GM12878 (cell line): ENCODE results near the gene PDE8B. TPM values are rescaled to one million over a fixed set of nuclear protein-coding genes. Genes with fewer than 3 reads are reported as not detected.

Experiments
- ATAC-seq: fragments of 200-7000 bp; cut with Tn5 transposase; 3 replicates; pipeline ENCODE4 v1.9.1; 2020; ENCODE audit warnings: mild to moderate bottlenecking, moderate library complexity
- BruUV-seq: library from RNA; stranded (reverse); fragments of 400-500 nt; replicated peaks from 2 replicates; lab custom pipeline; 2021; lab: Mats Ljungman, UMichigan
- CTCF ChIA-PET: fragments of 300-600 bp; sonication (Branson Sonifier 250); formaldehyde crosslinking; extraction: SDS; loops from one replicate; lab custom pipeline; 2021; ENCODE audit warnings: inconsistent platforms; lab: Yijun Ruan, JAX
- POLR2A ChIA-PET: fragments of 350-600 bp; formaldehyde crosslinking; extraction: SDS; loops from one replicate; lab custom pipeline; 2021; ENCODE audit warnings: inconsistent platforms; lab: Charles Lee
- RAD21 ChIA-PET: fragments of 300-600 bp; sonication (Branson Sonifier 250); formaldehyde crosslinking; loops from one replicate; lab custom pipeline; 2023; ENCODE audit warnings: antibody characterized with exemption; ENCODE audit not compliant: unreplicated experiment; lab: Charles Lee
- SMC1A ChIA-PET: fragments of 300-600 bp; sonication (Branson Sonifier 250); formaldehyde crosslinking; loops from one replicate; lab custom pipeline; 2023; ENCODE audit not compliant: unreplicated experiment, uncharacterized antibody; lab: Charles Lee
- DNase-seq: peaks from one replicate; pipeline ENCODE4 v3.0.0-alpha.2; 2011; ENCODE audit warnings: low read depth, low spot score
- FAIRE-seq: peaks from 3 replicates; lab custom pipeline; 2011; peaks lifted over from hg19 to GRCh38; lab: Jason Lieb, UNC
- H2AFZ ChIP-seq: 2 replicates; pipeline ENCODE4 v1.6.0; 2011; ENCODE audit warnings: low read depth, low read length, control low read depth; ENCODE audit not compliant: control insufficient read depth
- H3K27ac ChIP-seq: 2 replicates; pipeline ENCODE4 v1.5.1; 2011; ENCODE audit warnings: control low read depth; ENCODE audit not compliant: control insufficient read depth, insufficient read depth
- H3K27me3 ChIP-seq, 2 experiments: replicated peaks in 1 of 2; 2 replicates each; pipeline versions ENCODE4 v1.6.0 to v1.6.1; 2011; ENCODE audit warnings: low read length in 1 of 2; ENCODE audit not compliant: control insufficient read depth in 2 of 2, insufficient read depth in 2 of 2
- H3K36me3 ChIP-seq, 2 experiments: 2 replicates each; pipeline ENCODE4 v1.5.1; 2011; ENCODE audit warnings: low read length in 1 of 2; ENCODE audit not compliant: control insufficient read depth in 2 of 2, insufficient read depth in 2 of 2
- H3K4me1 ChIP-seq: 2 replicates; pipeline ENCODE4 v1.6.1; 2011; ENCODE audit warnings: mild to moderate bottlenecking, low read length, moderate library complexity, mixed read lengths; ENCODE audit not compliant: control insufficient read depth, insufficient read depth
- H3K4me2 ChIP-seq: 2 replicates; pipeline ENCODE4 v1.6.0; 2011; ENCODE audit warnings: control low read depth; ENCODE audit not compliant: control insufficient read depth, insufficient read depth
- H3K4me3 ChIP-seq: fragments of 200-600 bp; sonication (generic); 2 replicates; pipeline ENCODE4 v1.5.1; 2016
- H3K79me2 ChIP-seq: 2 replicates; pipeline ENCODE4 v1.6.0; 2011; ENCODE audit warnings: low read length; ENCODE audit not compliant: control insufficient read depth, insufficient read depth
- H3K9ac ChIP-seq: 2 replicates; pipeline ENCODE4 v1.8.0; 2011; ENCODE audit warnings: low read length, control low read depth, mixed read lengths; ENCODE audit not compliant: control insufficient read depth, insufficient read depth
- H3K9me3 ChIP-seq: replicated peaks from 3 replicates; pipeline ENCODE4 v1.5.1; 2011; ENCODE audit warnings: mild to moderate bottlenecking, low read length; ENCODE audit not compliant: control insufficient read depth, insufficient read depth
- H4K20me1 ChIP-seq: 2 replicates; pipeline ENCODE4 v1.6.0; 2011; ENCODE audit not compliant: control insufficient read depth, insufficient read depth
- BCLAF1 ChIP-seq: fragments of 450-650 bp; IDR thresholded peaks from 2 replicates; pipeline ENCODE4 v1.6.1; 2017; ENCODE audit warnings: antibody characterized with exemption, mild to moderate bottlenecking, moderate library complexity
- BRCA1 ChIP-seq: IDR thresholded peaks from 2 replicates; pipeline ENCODE4 v1.6.1; 2011; ENCODE audit warnings: low read depth, low read length, improper control_type of control experiment
- CBX5 ChIP-seq: sonication (generic); IDR thresholded peaks from 2 replicates; pipeline ENCODE4 v1.6.1; 2016; ENCODE audit warnings: low read depth, moderate library complexity, mild to moderate bottlenecking, inconsistent platforms
- IRF3 ChIP-seq: fragments of 450-650 bp; IDR thresholded peaks from 2 replicates; pipeline ENCODE4 v1.6.1; 2014; ENCODE audit warnings: mild to moderate bottlenecking
- RFX5 ChIP-seq: IDR thresholded peaks from 2 replicates; pipeline ENCODE4 v1.6.1; 2011; ENCODE audit warnings: low read depth, low read length, improper control_type of control experiment
- WGBS: methylation state at CpG from one replicate; pipeline ENCODE4 v1.1.6; 2016; ENCODE audit warnings: low lambda C conversion rate; ENCODE audit not compliant: insufficient replicate concordance, insufficient coverage; ENCODE audit errors: missing lambda C conversion rate; 5-methylcytosine and 5-hydroxymethylcytosine counted together
- in situ Hi-C: fragments of 300-500 bp; cut with MboI; formaldehyde crosslinking; loops from 9 replicates; pipeline ENCODE4 v1.14.3; 2018; ENCODE audit warnings: mixed read lengths
- intact Hi-C: fragments of 100-400 bp; cut with micrococcal nuclease; formaldehyde crosslinking; loops from one replicate; pipeline ENCODE4 v1.14.2; 2022; ENCODE audit not compliant: unreplicated experiment
- polyA plus RNA-seq, 11 experiments: library from polyadenylated mRNA; depleted of rRNA in 4 of 11; unstranded in 6 of 11; stranded (reverse) in 5 of 11; fragments of >200 nt; fragmentation: Nextera tagmentation in 4 of 11; fragmentation: Illumina TruSeq in 1 of 11; extraction: Ambion mirVana in 4 of 11; extraction: Trizol in 1 of 11; gene quantifications; 1 replicate in 1 of 11; 2 replicates in 10 of 11; pipeline versions ENCODE4 v1.2.1 to v1.2.3, GENCODE V29; 2011 to 2016; ENCODE audit warnings: inconsistent platforms in 2 of 11, missing spikeins in 2 of 11, low read depth in 1 of 11
- total RNA-seq, 4 experiments: library from RNA; depleted of rRNA in 3 of 4; stranded (reverse); fragments of >200 nt in 3 of 4; fragmentation: Illumina TruSeq in 1 of 4; extraction: Trizol in 1 of 4; gene quantifications; 2 replicates each; pipeline versions ENCODE4 v1.2.1 to v1.2.3, GENCODE V29; 2013 to 2021
- TF ChIP-seq, protein P1 (sequence below): IDR thresholded peaks from 2 replicates; pipeline ENCODE4 v1.6.1; 2011; ENCODE audit warnings: mild to moderate bottlenecking, low read depth, low read length, moderate library complexity; ENCODE audit not compliant: insufficient replicate concordance

Gene PDE8B
- total and polyA plus RNA-seq, 10 of the 15 experiments (the other 5 are each of a cell fraction or from before 2014, with no cell fraction given) = 0.03 to 0.44 (median 0.20) TPM; not detected in 3

DNA sequence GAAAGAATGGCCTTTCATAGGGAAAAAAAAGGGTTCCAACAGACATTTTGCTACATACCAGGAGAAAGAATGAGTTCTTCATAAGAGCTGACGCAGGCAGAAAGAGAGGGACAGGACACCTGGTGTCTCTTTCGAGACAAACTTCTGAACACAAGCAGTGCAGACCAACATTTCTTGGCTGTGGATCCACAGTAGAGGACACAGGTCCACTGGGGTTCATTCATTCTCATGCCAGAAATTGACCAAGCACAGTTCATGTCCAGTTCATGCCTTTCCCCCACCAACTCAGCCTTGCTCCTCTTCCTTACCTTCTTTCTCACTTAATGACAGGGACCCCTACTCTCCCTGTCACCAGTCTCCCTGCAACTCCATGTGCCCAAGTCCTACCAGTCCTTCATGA lies 144.0 kb downstream of the PDE8B start:
- intact Hi-C loops = no loop called here
- ChIA-PET CTCF (interaction anchor here (1.6 kb wide), 1 partner anchor 10 kb away, joined by 3 read pairs; no protein-coding TSS in a partner anchor), POLR2A (no interaction called here), RAD21 (no interaction called here), SMC1A (interaction anchor here (1.5 kb wide), 1 partner anchor 9 kb away, joined by 3 read pairs; no protein-coding TSS in a partner anchor)
- H3K27me3 ChIP-seq = no peaks in the 10 kb centered on the region
- H3K79me2 ChIP-seq = no peaks in the 10 kb centered on the region
- H3K9ac ChIP-seq = no peak overlapping the region
- H3K27ac ChIP-seq = no peak overlapping the region
- no peak overlapping the region for H3K4me2 ChIP-seq
- no peak for ATAC-seq
- no peak for FAIRE-seq
- no TSS peak for BruUV-seq
- TF ChIP-seq BRCA1 (no peak), IRF3 (no peak), CBX5 (no peak), RFX5 (no peak), BCLAF1 (no peak)
- TF ChIP-seq, protein P1, sequence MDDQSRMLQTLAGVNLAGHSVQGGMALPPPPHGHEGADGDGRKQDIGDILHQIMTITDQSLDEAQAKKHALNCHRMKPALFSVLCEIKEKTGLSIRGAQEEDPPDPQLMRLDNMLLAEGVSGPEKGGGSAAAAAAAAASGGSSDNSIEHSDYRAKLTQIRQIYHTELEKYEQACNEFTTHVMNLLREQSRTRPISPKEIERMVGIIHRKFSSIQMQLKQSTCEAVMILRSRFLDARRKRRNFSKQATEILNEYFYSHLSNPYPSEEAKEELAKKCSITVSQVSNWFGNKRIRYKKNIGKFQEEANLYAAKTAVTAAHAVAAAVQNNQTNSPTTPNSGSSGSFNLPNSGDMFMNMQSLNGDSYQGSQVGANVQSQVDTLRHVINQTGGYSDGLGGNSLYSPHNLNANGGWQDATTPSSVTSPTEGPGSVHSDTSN = no peak
- H3K36me3 ChIP-seq = no peaks in the 10 kb centered on the region
- 88% methylated on average over 2 of the region's 2 CpGs for WGBS
- in situ Hi-C loops = no loop called here
- no peaks in the 10 kb centered on the region for H3K9me3 ChIP-seq
- H2AFZ ChIP-seq = no peak overlapping the region
- H3K4me1 ChIP-seq = peaks cover 16% of the 10 kb centered on the region
- H4K20me1 ChIP-seq = no peaks in the 10 kb centered on the region
- no peak overlapping the region for H3K4me3 ChIP-seq
- DNase-seq = no peak
